B cell (primary cell): ENCODE data around the gene MAN2B1. TPM values are rescaled to one million over a fixed set of nuclear protein-coding genes. Genes with fewer than 3 reads are reported as not detected.
"Not testable (repeated sequence)": the region's sequence is repeated elsewhere in the genome, so short reads cannot be mapped to it uniquely, and the experiment has no call there.

ENCODE experiments used
- ATAC-seq: fragments of 200-7000 bp; cut with Tn5 transposase; one replicate; pipeline ENCODE4 v1.10.0; 2021; ENCODE audit warnings: low read depth, mild to moderate bottlenecking, moderate number of reproducible peaks, moderate library complexity
- CTCF ChIA-PET: fragments of 350-600 bp; sonication (Branson Sonifier 250); formaldehyde crosslinking; loops from one replicate; lab custom pipeline; 2021; ENCODE audit warnings: antibody characterized with exemption, inconsistent platforms; lab: Charles Lee
- POLR2A ChIA-PET: fragments of 350-600 bp; sonication (Branson Sonifier 250); formaldehyde crosslinking; loops from one replicate; lab custom pipeline; 2021; ENCODE audit warnings: antibody characterized with exemption; lab: Charles Lee
- DNase-seq: peaks from one replicate; pipeline ENCODE4 v3.0.0; 2013
- H2AFZ ChIP-seq: 2 replicates; pipeline ENCODE4 v1.6.1; 2012; ENCODE audit warnings: mild to moderate bottlenecking, low read depth, low read length; ENCODE audit not compliant: insufficient read depth, poor library complexity, severe bottlenecking
- H3K27ac ChIP-seq, 2 donors: 1 replicate in 1 of 2; 2 replicates in 1 of 2; pipeline ENCODE4 v1.5.1; 2012 to 2013; ENCODE audit warnings: low read length in 2 of 2, mild to moderate bottlenecking in 2 of 2, moderate library complexity in 1 of 2
- H3K27me3 ChIP-seq, 4 experiments: fragments of 200-600 bp in 1 of 4; sonication (generic) in 1 of 4; replicated peaks in 1 of 4; 1 replicate in 2 of 4; 2 replicates in 2 of 4; pipeline versions ENCODE4 v1.6.1 to v1.7.0; 2013 to 2016; ENCODE audit warnings: low read length in 3 of 4, mild to moderate bottlenecking in 2 of 4, mixed read lengths in 1 of 4, moderate library complexity in 1 of 4; ENCODE audit not compliant: insufficient read depth in 4 of 4, control insufficient read depth in 3 of 4; ENCODE audit errors: control extremely low read depth in 1 of 4
- H3K36me3 ChIP-seq, 2 experiments: replicated peaks in 1 of 2; 1 replicate in 1 of 2; 2 replicates in 1 of 2; pipeline versions ENCODE4 v1.6.1 to v1.7.1; 2013; ENCODE audit warnings: low read length in 1 of 2; ENCODE audit not compliant: insufficient read depth in 2 of 2, control insufficient read depth in 1 of 2; ENCODE audit errors: control extremely low read depth in 1 of 2, extremely low read depth in 1 of 2
- H3K4me1 ChIP-seq, 2 donors: fragments of 200-600 bp in 1 of 2; sonication (generic) in 1 of 2; 1 replicate in 1 of 2; 2 replicates in 1 of 2; pipeline versions ENCODE4 v1.5.1 to v1.6.1; 2013 to 2017; ENCODE audit warnings: low read length in 2 of 2; ENCODE audit not compliant: control insufficient read depth in 2 of 2, insufficient read depth in 2 of 2
- H3K4me2 ChIP-seq: replicated peaks from 2 replicates; pipeline ENCODE3; 2012; ENCODE audit warnings: mild to moderate bottlenecking, low read depth, low read length; ENCODE audit not compliant: poor library complexity, severe bottlenecking
- H3K4me3 ChIP-seq, 5 experiments: fragments of 200-600 bp in 1 of 5; sonication (generic) in 1 of 5; 1 replicate in 3 of 5; 2 replicates in 2 of 5; pipeline versions ENCODE4 v1.5.1 to v1.7.0; 2011 to 2016; ENCODE audit warnings: low read length in 4 of 5, mild to moderate bottlenecking in 4 of 5, low read depth in 2 of 5, control low read depth in 1 of 5, moderate library complexity in 1 of 5; ENCODE audit not compliant: insufficient read depth in 1 of 5; ENCODE audit errors: control extremely low read depth in 1 of 5, extremely low read depth in 1 of 5
- H3K79me2 ChIP-seq: fragments of 200-600 bp; sonication (generic); one replicate; pipeline ENCODE4 v1.6.0; 2016; ENCODE audit warnings: low read length; ENCODE audit not compliant: control insufficient read depth, insufficient read depth
- H3K9ac ChIP-seq: fragments of 200-600 bp; sonication (generic); 2 replicates; pipeline ENCODE4 v1.6.1; 2017; ENCODE audit warnings: mild to moderate bottlenecking, low read length, moderate library complexity
- H3K9me3 ChIP-seq, 3 donors: one replicate each; pipeline versions ENCODE4 v1.6.1 to v1.7.1; 2013; ENCODE audit warnings: low read length in 2 of 3; ENCODE audit not compliant: control insufficient read depth in 2 of 3, insufficient read depth in 1 of 3; ENCODE audit errors: control extremely low read depth in 1 of 3
- H4K20me1 ChIP-seq: 2 replicates; pipeline ENCODE4 v1.6.0; 2012; ENCODE audit warnings: mild to moderate bottlenecking, low read length; ENCODE audit not compliant: insufficient read depth, control insufficient read depth, poor library complexity, severe bottlenecking
- H3K27ac Mint-ChIP-seq: one replicate; pipeline ENCODE4 v1.8.0; 2021; ENCODE audit warnings: mixed read lengths
- H3K27me3 Mint-ChIP-seq: one replicate; pipeline ENCODE4 v1.8.0; 2021; ENCODE audit warnings: mixed read lengths
- H3K4me1 Mint-ChIP-seq: one replicate; pipeline ENCODE4 v1.8.0; 2021; ENCODE audit warnings: mixed read lengths
- H3K4me3 Mint-ChIP-seq: one replicate; pipeline ENCODE4 v1.8.0; 2021; ENCODE audit warnings: mixed read lengths
- H3K9me3 Mint-ChIP-seq: one replicate; pipeline ENCODE4 v1.8.0; 2022; ENCODE audit warnings: mixed read lengths; ENCODE audit not compliant: insufficient read depth
- CTCF ChIP-seq: fragments of 200-600 bp; IDR thresholded peaks from one replicate; pipeline ENCODE4 v1.8.0; 2022; ENCODE audit warnings: antibody characterized with exemption, mild to moderate bottlenecking
- EZH2 ChIP-seq: IDR thresholded peaks from 2 replicates; pipeline ENCODE4 v1.6.1; 2012; ENCODE audit warnings: borderline replicate concordance, low read depth, mild to moderate bottlenecking, moderate library complexity, low read length; ENCODE audit not compliant: insufficient read depth, poor library complexity, severe bottlenecking
- WGBS: methylation state at CpG from one replicate; pipeline ENCODE4 v1.1.5; 2013; ENCODE audit warnings: missing lambda C conversion rate; ENCODE audit not compliant: insufficient coverage; 5-methylcytosine and 5-hydroxymethylcytosine counted together
- intact Hi-C: fragments of 100-400 bp; cut with micrococcal nuclease; formaldehyde crosslinking; loops from one replicate; pipeline ENCODE4 v1.10.0; 2022
- polyA plus RNA-seq: library from polyadenylated mRNA; depleted of rRNA; stranded (reverse); fragments of >200 nt; gene quantifications from 2 replicates; pipeline ENCODE4 v1.2.3, GENCODE V29; 2012
- total RNA-seq, 2 donors: library from RNA; stranded (reverse); fragments of 120-200 nt in 1 of 2; gene quantifications; 1 replicate in 1 of 2; 2 replicates in 1 of 2; pipeline versions ENCODE4 v1.2.3 to v1.2.4, GENCODE V29; 2013 to 2022

The MAN2B1 gene
- total and polyA plus RNA-seq, 2 donors (not counting 1 experiment from before 2014, with no cell fraction given): 183 to 256 TPM

GRCh38 chr19:12698138-12698537, 31.6 kb upstream of the MAN2B1 start:
- CTCF ChIA-PET: interaction anchor here (1.1 kb wide), 1 partner anchor 148 kb away, joined by 3 read pairs; no protein-coding TSS in a partner anchor
- peaks cover 13 to 17% of the 10 kb centered on the region in 2 donors for H3K4me1 ChIP-seq
- POLR2A ChIA-PET: no interaction called here

GRCh38 chr19:12697425-12697824, 30.9 kb upstream of the MAN2B1 start:
- intact Hi-C loops: loop anchor here (2.0 kb wide), 1 partner anchor 1193 kb away; the partner anchor contains the start of gene ZNF653
- DNase-seq, H3K79me2 ChIP-seq, H3K9ac ChIP-seq, H3K9me3 Mint-ChIP-seq, H4K20me1 ChIP-seq, H3K27me3 Mint-ChIP-seq, H3K4me1 Mint-ChIP-seq, H2AFZ ChIP-seq, H3K27me3 ChIP-seq, ATAC-seq, H3K9me3 ChIP-seq: not testable (repeated sequence)
- H3K4me3 Mint-ChIP-seq: peak overlapping the region; percentile 47
- ChIA-PET POLR2A (interaction anchor here (1.0 to 2.6 kb wide), 2 partner anchors 16 to 37 kb away, joined by 3 to 12 read pairs; partner anchors contain the start of gene DHPS), CTCF (interaction anchor here (0.7 to 3.5 kb wide), 2 partner anchors 20 to 43 kb away, joined by 3 to 16 read pairs; no protein-coding TSS in a partner anchor)
- Histone ChIP-seq H3K4me2 (peak overlapping the region; percentile 99), H3K27ac (peak overlapping the region; percentile 85 to 93), H3K4me1 (peaks cover 13 to 17% of the 10 kb centered on the region in 2 donors), H3K4me3 (peak overlapping the region in 1 of 5 experiments; percentile 82), H3K36me3 (peaks cover 0 to 15% of the 10 kb centered on the region in 2 experiments)
- WGBS: 98% methylated on average over 22 of the region's 22 CpGs
- H3K27ac Mint-ChIP-seq: peak overlapping the region; percentile 50

More at GRCh38 chr19:12698138-12698537, 31.6 kb upstream of the MAN2B1 start:
- 83% methylated on average over 5 of the region's 6 CpGs for WGBS
- no peak for TF ChIP-seq EZH2
- no peak for TF ChIP-seq CTCF
- no peak for ATAC-seq
- intact Hi-C loops: no loop called here
- no peaks in the 10 kb centered on the region for H3K27me3 ChIP-seq
- Mint-ChIP-seq H3K4me1 (peaks cover 10% of the 10 kb centered on the region), H3K4me3 (peak overlapping the region; percentile 86), H3K27me3 (no peaks in the 10 kb centered on the region), H3K9me3 (no peaks in the 10 kb centered on the region), H3K27ac (peak overlapping the region; percentile 81)
- H3K9me3 ChIP-seq: no peaks in the 10 kb centered on the region
- H3K9ac ChIP-seq: no peak overlapping the region
- H3K4me3 ChIP-seq: no peak overlapping the region
- no peak overlapping the region for H3K4me2 ChIP-seq
- H3K36me3 ChIP-seq: peaks cover 2 to 22% of the 10 kb centered on the region in 2 experiments
- no peaks in the 10 kb centered on the region for H4K20me1 ChIP-seq
- no peak for DNase-seq
- H3K27ac ChIP-seq: peak overlapping the region in 1 of 2 donors; percentile 26
- peaks cover 3% of the 10 kb centered on the region for H3K79me2 ChIP-seq
- no peak overlapping the region for H2AFZ ChIP-seq
